OCI-LY7 (cell line): ENCODE results near the gene ZNF581. TPM values are rescaled to one million over a fixed set of nuclear protein-coding genes. Genes with fewer than 3 reads are reported as not detected.

Source experiments
- BruUV-seq: library from RNA; stranded (reverse); fragments of 400-500 nt; replicated peaks from 2 replicates; lab custom pipeline; 2021; lab: Mats Ljungman, UMichigan
- CTCF ChIA-PET: fragments of 300-600 bp; sonication (Branson Sonifier 250); formaldehyde crosslinking; loops from one replicate; lab custom pipeline; 2022; ENCODE audit warnings: antibody characterized with exemption; ENCODE audit not compliant: unreplicated experiment; lab: Charles Lee
- POLR2A ChIA-PET: fragments of 300-600 bp; sonication (Branson Sonifier 250); formaldehyde crosslinking; loops from one replicate; lab custom pipeline; 2022; ENCODE audit warnings: antibody characterized with exemption; lab: Charles Lee
- DNase-seq: peaks from one replicate; pipeline ENCODE4 v3.0.0-alpha.2; 2015; ENCODE audit warnings: low spot score
- H2AFZ ChIP-seq: fragments of 200-600 bp; sonication (generic), shearing (Covaris generic); 2 replicates; pipeline ENCODE4 v1.6.1; 2014; ENCODE audit warnings: mild to moderate bottlenecking, antibody characterized with exemption, low read length, moderate library complexity
- H3K27ac ChIP-seq: fragments of 200-600 bp; sonication (generic); 2 replicates; pipeline ENCODE4 v1.5.1; 2014; ENCODE audit warnings: mixed run types, low read depth, mild to moderate bottlenecking, moderate library complexity, low read length, inconsistent platforms; ENCODE audit not compliant: poor library complexity, severe bottlenecking
- H3K36me3 ChIP-seq: fragments of 200-600 bp; sonication (generic); 2 replicates; pipeline ENCODE4 v1.6.1; 2014; ENCODE audit warnings: mild to moderate bottlenecking, antibody characterized with exemption, low read length, moderate library complexity, mixed read lengths; ENCODE audit not compliant: insufficient read depth
- H3K4me1 ChIP-seq: fragments of 200-600 bp; sonication (generic); 2 replicates; pipeline ENCODE4 v1.5.1; 2014; ENCODE audit warnings: mild to moderate bottlenecking, low read length; ENCODE audit not compliant: insufficient read depth, poor library complexity, severe bottlenecking
- H3K4me2 ChIP-seq: fragments of 200-600 bp; sonication (generic); 2 replicates; pipeline ENCODE4 v1.6.1; 2014; ENCODE audit warnings: mild to moderate bottlenecking, low read length
- H3K4me3 ChIP-seq: fragments of 200-600 bp; sonication (generic); 2 replicates; pipeline ENCODE4 v1.5.1; 2014; ENCODE audit warnings: mild to moderate bottlenecking, low read depth, low read length; ENCODE audit not compliant: poor library complexity, severe bottlenecking
- H3K79me2 ChIP-seq: fragments of 200-600 bp; sonication (generic); 2 replicates; pipeline ENCODE4 v1.6.1; 2016; ENCODE audit warnings: low read depth, mild to moderate bottlenecking, low read length, moderate library complexity, mixed read lengths; ENCODE audit not compliant: insufficient read depth
- H3K9me2 ChIP-seq: fragments of 200-600 bp; sonication (generic); 2 replicates; pipeline ENCODE4 v1.6.1; 2016; ENCODE audit warnings: mild to moderate bottlenecking, low read length, mixed read lengths; ENCODE audit not compliant: insufficient read depth
- H3K9me3 ChIP-seq: fragments of 200-600 bp; sonication (generic); 2 replicates; pipeline ENCODE4 v1.6.1; 2014; ENCODE audit warnings: mild to moderate bottlenecking, mixed run types, low read length, mixed read lengths
- H4K20me1 ChIP-seq: fragments of 200-600 bp; sonication (generic); 2 replicates; pipeline ENCODE4 v1.6.1; 2014; ENCODE audit warnings: mild to moderate bottlenecking, antibody characterized with exemption, low read length, moderate library complexity, mixed read lengths; ENCODE audit not compliant: insufficient read depth
- EZH2phosphoT487 ChIP-seq: fragments of 200-600 bp; sonication (generic); IDR thresholded peaks from 2 replicates; pipeline ENCODE4 v1.6.1; 2018; ENCODE audit warnings: low read depth, borderline replicate concordance, mild to moderate bottlenecking, mixed run types, antibody characterized with exemption, low read length, moderate library complexity, mixed read lengths
- intact Hi-C: fragments of 100-400 bp; cut with micrococcal nuclease; formaldehyde crosslinking; loops from one replicate; pipeline ENCODE4 v1.10.0; 2022; ENCODE audit not compliant: unreplicated experiment
- total RNA-seq, 2 experiments: library from RNA; depleted of rRNA in 1 of 2; stranded (reverse); fragments of >200 nt in 1 of 2; shearing (Covaris generic) in 1 of 2; gene quantifications; 2 replicates each; pipeline ENCODE4 v1.2.3, GENCODE V29; 2014 to 2022
- TF ChIP-seq, protein P1 (sequence below): fragments of 200-600 bp; sonication (generic); conservative IDR thresholded peaks from 2 replicates; pipeline ENCODE4 v1.5.1; 2014; ENCODE audit warnings: mild to moderate bottlenecking, antibody characterized with exemption, low read length, moderate library complexity, mixed read lengths

ZNF581 gene
- total RNA-seq, 2 experiments from 2014 or later: 39.7 to 44.5 TPM

DNA sequence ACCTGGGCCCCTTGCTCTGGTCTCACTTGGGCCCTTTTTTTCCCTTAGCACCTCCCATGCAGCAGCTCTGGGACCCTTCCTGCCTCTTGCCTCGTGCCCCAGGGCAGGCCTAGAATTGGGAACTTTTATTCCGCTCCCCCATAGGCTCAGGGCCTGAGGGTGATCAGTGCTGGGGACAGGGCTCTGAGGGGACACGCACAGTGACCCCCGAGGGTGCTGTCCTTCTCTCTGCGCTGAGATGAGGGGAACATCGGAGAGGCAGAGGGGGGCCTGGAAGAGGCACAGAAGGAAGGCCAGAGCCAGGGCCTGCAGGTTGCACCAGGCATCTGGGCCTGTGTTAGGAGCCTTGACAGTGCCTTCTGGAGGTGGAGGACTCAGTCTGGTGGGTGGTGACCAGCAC lies 42.3 kb downstream of the ZNF581 start:
- no peak overlapping the region for H3K27ac ChIP-seq
- no peak overlapping the region for H2AFZ ChIP-seq
- BruUV-seq: no TSS peak
- ChIA-PET POLR2A (no interaction called here), CTCF (no interaction called here)
- H3K4me2 ChIP-seq: no peak overlapping the region
- intact Hi-C loops: no loop called here
- no peaks in the 10 kb centered on the region for H3K9me2 ChIP-seq
- TF ChIP-seq EZH2phosphoT487: no peak
- TF ChIP-seq, protein P1, sequence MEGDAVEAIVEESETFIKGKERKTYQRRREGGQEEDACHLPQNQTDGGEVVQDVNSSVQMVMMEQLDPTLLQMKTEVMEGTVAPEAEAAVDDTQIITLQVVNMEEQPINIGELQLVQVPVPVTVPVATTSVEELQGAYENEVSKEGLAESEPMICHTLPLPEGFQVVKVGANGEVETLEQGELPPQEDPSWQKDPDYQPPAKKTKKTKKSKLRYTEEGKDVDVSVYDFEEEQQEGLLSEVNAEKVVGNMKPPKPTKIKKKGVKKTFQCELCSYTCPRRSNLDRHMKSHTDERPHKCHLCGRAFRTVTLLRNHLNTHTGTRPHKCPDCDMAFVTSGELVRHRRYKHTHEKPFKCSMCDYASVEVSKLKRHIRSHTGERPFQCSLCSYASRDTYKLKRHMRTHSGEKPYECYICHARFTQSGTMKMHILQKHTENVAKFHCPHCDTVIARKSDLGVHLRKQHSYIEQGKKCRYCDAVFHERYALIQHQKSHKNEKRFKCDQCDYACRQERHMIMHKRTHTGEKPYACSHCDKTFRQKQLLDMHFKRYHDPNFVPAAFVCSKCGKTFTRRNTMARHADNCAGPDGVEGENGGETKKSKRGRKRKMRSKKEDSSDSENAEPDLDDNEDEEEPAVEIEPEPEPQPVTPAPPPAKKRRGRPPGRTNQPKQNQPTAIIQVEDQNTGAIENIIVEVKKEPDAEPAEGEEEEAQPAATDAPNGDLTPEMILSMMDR: no peak
- peaks cover 42% of the 10 kb centered on the region for H3K79me2 ChIP-seq
- H4K20me1 ChIP-seq: no peaks in the 10 kb centered on the region
- no peaks in the 10 kb centered on the region for H3K9me3 ChIP-seq
- no peak for DNase-seq
- H3K36me3 ChIP-seq: peaks cover 96% of the 10 kb centered on the region
- peaks cover 3% of the 10 kb centered on the region for H3K4me1 ChIP-seq
- H3K4me3 ChIP-seq: no peak overlapping the region

DNA sequence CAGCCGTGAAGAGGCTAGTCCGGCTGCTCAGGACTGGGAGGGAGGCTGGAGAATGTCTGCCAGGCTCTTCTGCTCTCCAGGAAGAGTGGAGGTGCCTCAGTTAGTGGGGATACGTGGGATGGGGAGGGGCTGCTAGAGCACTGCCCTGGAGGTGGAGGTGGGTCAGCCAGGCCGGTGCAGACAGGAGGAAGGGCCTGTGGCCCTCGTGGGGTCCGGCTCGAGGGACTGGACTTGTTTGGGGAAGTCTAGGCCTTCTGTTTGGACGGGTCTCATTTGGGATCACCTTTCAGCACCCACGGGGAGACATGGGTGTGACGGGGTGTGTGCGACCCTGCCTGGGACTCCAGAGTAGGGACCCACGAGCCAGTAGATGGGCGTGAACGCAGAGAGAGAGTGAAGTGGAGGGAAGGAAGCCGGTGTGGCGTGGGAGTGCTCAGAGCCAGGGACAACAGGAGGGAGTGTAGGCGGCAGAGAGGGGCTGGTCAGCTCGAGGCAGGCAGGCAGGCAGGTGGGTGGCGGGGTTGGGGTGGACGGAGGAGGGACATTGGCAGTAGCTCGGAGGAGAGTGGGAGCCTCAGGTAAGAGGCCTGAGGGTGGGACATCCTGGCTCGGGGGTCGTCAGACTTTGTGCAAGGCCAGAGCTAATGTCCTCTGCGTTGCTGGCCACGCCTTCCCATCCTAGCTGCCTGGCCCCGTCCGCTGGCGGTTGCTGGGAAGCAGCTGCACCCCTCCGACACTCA lies 43.0 kb downstream of the ZNF581 start:
- peaks cover 35% of the 10 kb centered on the region for H3K79me2 ChIP-seq
- CTCF ChIA-PET: no interaction called here
- no peak overlapping the region for H3K4me2 ChIP-seq
- POLR2A ChIA-PET: no interaction called here
- no peaks in the 10 kb centered on the region for H4K20me1 ChIP-seq
- H3K4me3 ChIP-seq: no peak overlapping the region
- DNase-seq: no peak
- no peaks in the 10 kb centered on the region for H3K9me2 ChIP-seq
- intact Hi-C loops: no loop called here
- H3K36me3 ChIP-seq: peaks cover 96% of the 10 kb centered on the region
- no peaks in the 10 kb centered on the region for H3K9me3 ChIP-seq
- H2AFZ ChIP-seq: no peak overlapping the region
- H3K4me1 ChIP-seq: no peaks in the 10 kb centered on the region
- TF ChIP-seq, protein P1: no peak
- no peak for TF ChIP-seq EZH2phosphoT487
- H3K27ac ChIP-seq: no peak overlapping the region
- BruUV-seq: no TSS peak
